Gastrocnemius medialis (tissue), 4 donors: ENCODE data around the gene IFNGR2.

Experiments
- CTCF ChIP-seq, 5 experiments: fragments of 450-650 bp in 3 of 5; fragments of 200-600 bp in 2 of 5; sonication (generic) in 2 of 5; IDR thresholded peaks in 4 of 5; conservative IDR thresholded peaks in 1 of 5; 1 replicate in 4 of 5; 2 replicates in 1 of 5; pipeline ENCODE4 v1.5.1; 2016 to 2019; ENCODE audit warnings: antibody characterized with exemption in 5 of 5, mild to moderate bottlenecking in 3 of 5, moderate library complexity in 3 of 5
- POLR2A ChIP-seq, 2 donors: fragments of 450-650 bp; IDR thresholded peaks; one replicate each; pipeline ENCODE4 v1.6.1; 2017; ENCODE audit warnings: antibody characterized with exemption in 2 of 2, mild to moderate bottlenecking in 2 of 2, moderate library complexity in 2 of 2

- TF ChIP-seq CTCF (IDR thresholded peaks at IDR 0.05 in 4 of 5, conservative IDR thresholded peaks at IDR 0.05 in 1 of 5) = no peak
- no peak for TF ChIP-seq POLR2A (IDR thresholded peaks at IDR 0.05)
Observed at GRCh38 chr21:33478182-33478581, 75.0 kb downstream of the IFNGR2 start.
